Right renal pelvis (tissue), 4 donors: ENCODE data around the gene PLCG2. TPM values are rescaled to one million over a fixed set of nuclear protein-coding genes. Genes with fewer than 3 reads are reported as not detected.
"Not testable (repeated sequence)": the region's sequence is repeated elsewhere in the genome, so short reads cannot be mapped to it uniquely, and the experiment has no call there.

ENCODE experiments used
- DNase-seq, 4 donors: peaks; one replicate each; pipeline ENCODE4 v3.0.0-alpha.2; 2013; ENCODE audit warnings: low read depth in 4 of 4, low spot score in 3 of 4, missing footprints in 1 of 4
- polyA plus RNA-seq, 4 donors: library from polyadenylated mRNA; unstranded; fragments of 120-200 nt; gene quantifications; one replicate each; pipeline ENCODE4 v1.2.1, GENCODE V29; 2013; ENCODE audit not compliant: insufficient read length in 4 of 4

The PLCG2 gene
- polyA plus RNA-seq, 4 donors: 33.3 to 48.8 (median 43.5) TPM

DNA sequence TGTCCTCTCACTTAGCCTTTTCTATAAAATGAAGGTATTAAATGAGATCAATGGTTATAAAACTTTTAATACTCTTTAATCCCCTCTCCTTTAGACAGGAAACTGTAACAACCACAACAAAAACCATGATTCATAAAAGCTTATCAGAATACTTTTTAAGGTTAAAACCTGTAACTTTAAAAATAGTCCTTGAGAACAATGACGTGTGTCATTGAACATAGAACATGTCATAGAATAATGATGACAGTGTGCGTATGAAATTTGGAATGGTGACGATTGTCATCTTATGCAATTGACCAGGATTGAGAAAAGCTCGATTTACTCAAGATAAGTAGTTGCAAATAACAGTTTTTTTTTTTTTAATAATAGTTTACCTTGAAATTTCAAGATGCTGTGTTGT lies 94.1 kb downstream of the PLCG2 start:
- DNase-seq: no peak

DNA sequence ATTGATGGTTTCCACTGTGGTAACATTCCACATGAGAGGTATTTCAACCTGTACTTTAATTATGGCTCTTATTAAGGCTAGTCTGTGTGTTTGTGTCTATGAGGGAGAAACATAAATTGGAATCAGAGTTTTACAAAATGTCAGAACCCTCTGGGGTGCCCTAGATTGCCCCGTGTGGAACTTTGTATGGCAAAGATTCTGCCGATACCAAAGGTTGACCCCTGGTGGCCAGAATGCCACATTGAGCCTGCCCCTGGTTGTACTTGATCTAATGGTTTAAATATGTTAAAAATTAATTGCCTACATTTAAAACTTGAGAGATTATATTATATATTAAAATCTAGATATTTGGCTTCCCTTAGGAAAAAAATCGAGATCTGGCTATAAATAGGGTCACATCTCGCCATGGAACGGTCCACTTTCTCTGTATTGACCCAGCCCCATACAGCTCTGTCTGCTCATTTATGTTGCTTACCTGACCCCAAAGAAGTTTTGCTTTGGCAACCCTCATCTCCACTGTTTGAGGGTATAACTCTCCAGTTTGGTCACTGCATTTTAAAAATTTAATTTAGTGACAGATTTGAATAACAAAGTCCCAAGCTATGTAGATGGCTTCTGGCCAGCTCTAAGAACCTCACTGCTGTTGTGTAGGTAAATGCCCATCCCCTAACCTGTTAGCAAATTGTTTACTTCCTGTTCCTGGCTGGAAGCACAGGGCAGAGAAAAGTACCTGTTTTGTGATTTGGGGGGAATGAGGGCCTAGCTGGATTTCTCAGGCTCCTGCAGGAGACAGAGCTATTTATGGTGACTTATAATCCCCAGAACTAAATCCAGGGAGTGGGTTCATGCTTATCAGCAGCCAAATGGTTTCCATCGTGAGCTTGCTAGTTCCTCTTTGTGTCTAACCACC lies 95.0 kb downstream of the PLCG2 start:
- DNase-seq: peak in 3 of 4 donors; percentile 18 to 38 (median 22)

DNA sequence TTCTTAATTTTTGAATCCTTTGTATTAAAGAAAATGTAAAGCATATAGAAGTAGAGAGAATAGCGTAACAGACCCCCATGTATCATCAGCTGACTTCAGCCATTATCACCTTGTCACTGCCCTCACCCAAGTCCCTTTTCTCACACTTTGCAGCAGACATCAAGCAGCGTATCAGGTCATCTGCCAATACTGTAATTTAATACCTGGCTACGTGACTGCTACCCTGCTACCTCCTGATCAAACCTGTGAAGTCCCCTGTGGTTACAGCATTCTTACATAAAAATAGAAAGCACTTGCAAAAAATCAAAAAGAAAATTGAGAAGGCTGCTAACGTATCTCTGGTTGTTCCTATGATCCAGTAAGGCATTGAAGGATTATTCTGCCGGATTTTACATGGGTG lies 96.4 kb downstream of the PLCG2 start:
- DNase-seq: no peak

DNA sequence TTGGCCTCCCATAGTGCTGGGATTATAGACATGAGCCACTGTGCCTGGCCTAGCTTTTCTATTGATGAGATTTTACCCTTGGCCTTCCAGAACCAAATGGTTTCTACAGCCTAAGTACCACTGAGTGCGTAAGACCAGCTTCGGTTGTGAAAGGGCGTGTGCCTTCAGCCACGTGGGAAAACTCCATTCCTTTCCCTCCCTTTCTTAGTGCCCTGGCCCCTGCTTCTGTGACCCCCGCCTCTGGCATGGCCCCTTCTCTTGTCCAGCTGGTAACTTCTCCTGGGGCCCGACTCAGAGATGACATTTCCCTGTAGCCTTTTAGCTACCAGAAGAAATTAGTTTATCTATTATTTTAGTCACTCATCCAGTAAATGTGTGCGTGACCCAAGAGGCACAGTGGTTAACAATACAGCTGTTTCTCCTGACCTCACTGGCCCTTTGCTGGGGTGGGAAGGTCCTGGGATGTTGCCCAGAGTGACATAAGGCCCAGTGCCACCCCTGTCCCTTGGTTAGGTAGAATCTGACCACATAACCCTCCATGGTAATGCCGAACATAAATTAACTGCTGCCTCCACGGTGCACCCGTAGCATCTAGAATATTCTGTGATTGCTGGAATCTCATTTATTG lies 97.3 kb downstream of the PLCG2 start:
- DNase-seq: no peak

DNA sequence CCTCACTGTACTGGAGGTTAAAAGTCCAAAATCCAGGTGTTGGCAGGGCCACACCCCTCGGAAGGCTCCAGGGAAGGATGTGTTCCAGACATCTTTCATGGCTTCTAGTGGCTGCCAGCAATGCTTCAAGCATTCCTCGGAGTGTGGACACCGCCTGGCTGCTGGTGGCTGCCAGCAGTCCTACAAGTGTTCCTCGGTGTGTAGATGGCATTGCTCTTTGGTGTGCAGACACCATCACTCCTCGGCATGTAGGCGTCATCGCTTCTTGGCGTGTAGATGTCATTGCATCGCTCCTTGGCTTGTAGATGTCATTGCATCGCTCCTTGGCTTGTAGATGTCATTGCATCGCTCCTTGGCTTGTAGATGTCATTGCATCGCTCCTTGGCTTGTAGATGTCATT lies 98.4 kb downstream of the PLCG2 start:
- not testable (repeated sequence) for DNase-seq

DNA sequence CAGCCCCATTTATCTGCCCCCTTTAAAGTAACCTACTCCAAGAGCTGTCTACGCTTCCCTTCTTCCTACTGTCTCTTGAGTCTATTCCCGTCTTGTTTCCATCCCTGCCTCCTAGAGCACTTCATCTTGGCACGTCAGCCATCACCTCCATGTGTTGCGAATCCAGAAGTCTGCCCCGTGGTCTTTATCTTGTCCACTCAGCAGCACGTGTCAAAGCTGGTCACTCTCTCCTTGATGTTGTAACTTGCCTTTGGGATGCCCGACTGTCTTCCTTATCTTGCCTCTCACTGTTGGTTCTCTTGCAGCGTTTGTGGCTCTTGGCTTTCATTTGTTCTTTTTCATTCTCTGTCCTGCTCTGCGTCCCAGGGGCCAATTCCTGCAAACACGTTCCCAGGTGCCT lies 99.4 kb downstream of the PLCG2 start:
- DNase-seq: no peak

DNA sequence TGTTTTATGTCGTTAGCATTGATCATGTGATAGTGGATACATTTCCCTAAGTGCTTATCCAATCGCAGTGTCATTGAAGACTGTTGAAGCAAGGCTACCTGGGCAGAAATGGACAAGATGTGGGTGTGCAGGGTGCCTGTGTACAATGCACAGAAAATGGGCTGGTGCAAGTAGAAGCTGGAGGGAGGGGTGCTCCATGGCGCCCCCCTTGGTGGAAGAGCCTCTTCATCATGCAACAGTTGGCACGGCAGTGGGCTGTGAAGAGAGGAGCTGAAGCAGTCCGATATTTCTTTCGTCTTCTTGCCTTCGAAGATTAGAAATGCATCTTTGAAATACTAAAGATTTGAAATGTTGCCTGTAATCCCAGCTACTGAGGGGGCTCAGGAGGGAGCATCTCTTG lies 100.5 kb downstream of the PLCG2 start:
- no peak for DNase-seq

DNA sequence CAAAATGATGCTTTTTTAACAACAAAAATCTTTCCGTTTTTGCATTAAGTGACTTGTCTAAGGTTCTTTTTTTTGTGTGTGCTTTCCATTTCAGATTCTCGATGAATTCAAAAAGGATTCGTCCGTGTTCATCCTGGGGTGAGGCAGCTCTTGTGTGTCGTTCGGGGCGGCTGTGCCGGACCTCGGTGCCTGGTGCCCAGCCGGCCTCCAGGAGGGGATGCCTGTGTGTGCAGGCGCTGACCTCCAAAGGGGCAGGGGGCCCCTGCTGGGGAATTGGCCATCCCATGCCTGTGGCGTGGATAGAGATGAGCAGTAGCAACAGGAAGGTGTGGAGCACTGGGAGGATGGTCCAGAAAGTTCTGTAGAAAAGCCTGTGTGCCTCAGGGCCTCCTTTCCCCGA lies 101.7 kb downstream of the PLCG2 start:
- no peak for DNase-seq

DNA sequence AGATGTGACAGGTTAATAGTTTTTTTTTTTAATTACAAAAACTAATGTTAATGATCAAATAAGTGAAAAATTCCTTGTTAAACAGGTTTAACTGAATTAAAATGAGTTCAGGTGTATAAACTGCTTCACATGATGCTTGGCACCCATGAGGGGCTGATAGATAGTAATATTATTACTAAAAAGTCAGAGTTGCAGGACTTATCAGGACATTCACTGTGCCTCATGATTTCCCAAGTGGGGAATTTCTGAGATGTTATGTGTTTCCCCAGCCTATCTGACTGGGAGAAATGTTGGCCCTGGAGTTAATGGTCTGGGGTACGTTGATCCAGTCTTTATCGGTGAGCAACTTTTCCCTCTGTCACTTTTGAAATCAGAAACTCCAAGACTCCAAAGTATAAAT lies 102.1 kb downstream of the PLCG2 start:
- no peak for DNase-seq

DNA sequence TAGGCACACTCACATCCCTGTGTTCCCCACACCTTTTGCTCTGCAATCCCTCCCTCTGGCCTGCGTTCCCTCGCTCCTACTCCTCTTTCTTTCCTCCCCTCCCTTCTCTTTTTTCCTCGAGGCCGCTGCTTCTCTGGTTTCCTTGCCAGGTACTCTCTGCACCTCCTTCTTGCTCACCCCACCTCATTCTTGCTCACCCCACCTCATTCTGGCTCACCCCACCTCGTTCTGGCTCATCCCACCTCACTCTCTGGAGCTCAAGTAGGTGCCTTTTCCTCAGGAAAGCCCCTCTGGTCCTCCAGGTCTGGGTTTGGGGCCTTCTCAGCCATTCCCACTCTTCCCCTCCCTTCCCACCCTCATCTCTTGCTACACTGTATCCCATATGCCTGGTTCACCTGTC lies 103.5 kb downstream of the PLCG2 start:
- DNase-seq: no peak

DNA sequence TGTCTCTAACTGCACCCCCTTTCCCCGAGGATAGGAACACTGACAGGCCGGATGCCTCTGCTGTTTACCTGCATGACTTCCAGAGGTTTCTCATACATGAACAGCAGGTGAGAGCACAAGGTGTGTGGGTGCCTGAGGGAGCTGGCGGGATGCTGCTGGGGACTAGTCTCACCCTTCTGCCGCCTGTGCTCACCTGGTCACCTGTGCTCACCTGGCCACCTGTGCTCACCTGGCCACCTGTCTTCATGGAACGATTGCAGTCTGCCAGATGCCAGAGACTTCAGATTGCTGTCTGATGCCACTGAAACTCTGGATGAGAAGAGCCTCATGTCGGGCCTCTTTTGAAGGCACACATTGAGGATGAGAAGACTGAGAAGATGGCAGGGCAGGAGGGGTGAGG lies 104.1 kb downstream of the PLCG2 start:
- no peak for DNase-seq

DNA sequence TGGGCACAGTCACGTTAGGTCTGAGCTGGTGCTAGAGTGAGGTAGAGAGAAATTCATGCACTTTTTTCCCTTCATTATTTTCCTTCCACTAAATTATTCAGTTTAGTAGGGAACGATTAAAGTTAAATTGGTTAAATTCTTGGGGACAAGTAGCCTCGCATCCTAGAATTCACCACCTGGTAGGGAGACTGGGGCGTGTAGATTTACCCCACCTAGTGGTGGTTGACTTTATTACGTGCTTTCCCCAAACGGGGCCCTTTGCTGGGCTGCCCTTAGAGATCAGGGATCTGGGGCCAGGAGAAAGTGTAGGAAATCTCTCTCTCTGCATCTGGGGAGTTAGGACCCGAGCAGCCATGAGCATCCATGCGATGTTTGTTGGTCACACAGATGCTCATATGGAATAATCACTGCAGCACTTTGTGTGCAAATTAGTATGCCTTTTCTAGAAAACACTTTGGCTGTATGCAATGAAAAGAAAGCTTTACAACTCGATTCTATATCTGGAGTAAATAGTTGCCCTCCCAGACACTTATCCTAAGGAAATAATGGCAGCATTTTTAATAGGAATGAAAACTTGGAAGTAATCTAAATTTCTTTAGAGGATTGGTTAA lies 107.0 kb downstream of the PLCG2 start:
- no peak for DNase-seq

DNA sequence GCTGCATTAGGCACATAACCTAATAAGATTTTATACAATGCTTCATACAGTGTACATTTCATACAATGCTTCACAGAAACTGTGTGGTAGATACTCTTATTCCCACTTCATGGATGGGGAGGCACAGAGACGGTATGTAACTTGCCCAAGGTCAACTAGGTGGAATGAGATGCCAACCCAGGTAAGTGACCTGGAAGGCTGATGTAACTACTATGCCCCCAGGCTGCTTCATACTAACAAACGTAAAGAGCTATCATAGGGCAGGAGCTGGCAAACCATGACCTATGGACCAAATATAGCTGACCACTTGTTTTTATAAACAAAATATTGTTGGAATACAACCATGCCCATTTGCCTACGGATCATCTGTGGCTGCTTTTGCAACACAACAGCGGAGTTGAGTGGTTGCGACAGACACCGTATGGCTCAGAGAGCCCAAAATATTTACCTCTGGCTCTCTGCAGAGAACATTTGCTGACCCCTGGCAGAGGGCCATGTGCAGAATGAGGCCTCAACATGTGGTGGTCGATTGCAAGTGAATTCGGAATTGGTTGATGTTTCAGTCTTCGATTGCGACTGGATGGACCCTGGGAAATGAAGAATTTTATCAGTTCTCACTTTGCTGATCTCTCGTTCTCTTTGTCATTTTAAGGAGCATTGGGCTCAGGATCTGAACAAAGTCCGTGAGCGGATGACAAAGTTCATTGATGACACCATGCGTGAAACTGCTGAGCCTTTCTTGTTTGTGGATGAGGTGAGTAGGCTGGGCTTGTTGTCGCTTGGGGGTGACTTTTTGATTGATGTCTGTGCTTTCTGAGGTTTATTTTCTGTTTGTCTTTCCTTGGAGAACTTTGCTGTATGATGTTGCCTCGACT lies 109.7 kb downstream of the PLCG2 start:
- DNase-seq: no peak

DNA sequence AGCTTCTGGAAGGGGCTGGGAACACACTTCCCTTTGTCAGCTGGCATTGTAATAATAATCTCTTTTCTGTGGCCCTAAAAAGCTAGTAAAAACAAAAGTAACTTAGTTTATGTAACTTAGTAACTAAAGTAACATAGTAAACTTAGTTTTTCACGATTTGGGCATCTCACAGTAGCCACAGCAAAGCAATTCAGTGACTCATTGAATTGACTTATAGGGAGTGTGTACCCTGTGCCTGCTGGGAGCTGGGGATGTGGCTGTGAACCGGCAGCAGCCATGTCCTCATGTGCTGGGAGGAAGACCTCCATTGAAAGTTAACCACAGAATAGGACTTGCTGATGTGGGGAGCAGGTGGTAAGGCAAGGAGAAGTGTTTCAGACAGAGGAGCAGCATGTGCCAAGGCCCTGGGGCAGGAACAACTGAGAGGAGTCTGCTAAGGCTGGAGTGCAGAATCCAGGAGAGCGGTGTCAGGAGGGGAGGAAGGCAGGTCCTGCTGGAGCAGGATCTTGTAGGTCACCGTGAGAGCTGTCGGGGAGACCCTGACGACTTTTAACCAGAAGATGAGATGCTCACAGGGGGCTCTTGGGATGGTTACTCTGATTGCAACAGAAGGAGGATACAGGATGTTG lies 112.8 kb downstream of the PLCG2 start:
- DNase-seq: no peak

DNA sequence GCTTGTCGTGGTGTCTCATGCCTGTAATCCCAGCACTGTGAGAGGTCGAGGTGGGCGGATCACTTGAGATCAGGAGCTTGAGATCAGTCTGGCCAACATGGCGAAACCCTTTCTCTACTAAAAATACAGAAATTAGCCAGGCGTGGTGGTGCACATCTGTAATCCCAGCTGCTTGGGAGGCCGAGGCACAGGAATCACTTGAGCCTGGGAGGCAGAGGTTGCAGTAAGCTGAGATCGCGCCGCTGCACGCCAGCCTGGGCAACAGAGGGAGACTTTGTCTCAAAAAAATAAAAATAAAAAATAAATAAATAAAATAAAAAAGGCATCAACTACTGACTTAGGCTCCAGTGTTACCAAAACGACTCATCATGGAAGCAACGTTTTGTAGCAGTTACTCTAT lies 115.5 kb downstream of the PLCG2 start:
- DNase-seq: no peak

DNA sequence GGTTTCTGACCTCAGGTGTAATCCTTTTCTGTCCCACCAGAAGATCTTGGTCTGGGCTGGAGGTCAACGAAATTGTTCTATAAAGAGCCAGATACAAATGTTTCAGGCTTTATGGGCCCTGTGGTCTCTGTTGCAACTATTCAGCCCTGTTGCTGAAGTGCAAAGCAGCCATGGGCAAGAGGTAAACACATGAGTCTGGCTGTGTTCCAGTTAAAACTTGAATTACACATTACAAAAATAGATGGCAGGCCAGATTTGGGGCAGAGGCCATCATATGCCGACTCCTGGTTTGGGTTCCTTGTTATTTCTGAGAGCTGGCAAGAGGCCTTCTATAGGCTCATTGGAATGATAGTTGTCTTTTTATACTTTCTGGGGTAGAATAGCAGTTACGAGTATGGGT lies 117.8 kb downstream of the PLCG2 start:
- no peak for DNase-seq

DNA sequence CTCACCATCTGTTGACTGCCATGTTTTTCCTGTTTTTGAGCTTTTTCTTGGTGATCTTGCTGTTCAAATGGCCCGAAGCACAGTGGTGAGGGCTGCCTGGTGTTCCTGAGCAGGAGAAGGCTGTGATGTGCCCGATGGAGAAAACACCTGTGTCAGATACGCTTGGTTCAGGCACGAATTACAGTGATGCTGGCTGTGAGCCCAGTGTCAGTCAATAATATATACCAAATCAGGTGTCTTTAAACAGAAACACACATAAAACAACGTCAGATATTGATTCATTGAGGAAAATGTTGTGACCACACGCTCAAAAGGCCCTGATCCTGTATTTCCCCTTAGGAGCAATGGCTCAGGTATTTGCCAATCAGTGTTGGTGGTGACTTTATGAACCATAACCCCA lies 120.5 kb downstream of the PLCG2 start:
- no peak for DNase-seq

DNA sequence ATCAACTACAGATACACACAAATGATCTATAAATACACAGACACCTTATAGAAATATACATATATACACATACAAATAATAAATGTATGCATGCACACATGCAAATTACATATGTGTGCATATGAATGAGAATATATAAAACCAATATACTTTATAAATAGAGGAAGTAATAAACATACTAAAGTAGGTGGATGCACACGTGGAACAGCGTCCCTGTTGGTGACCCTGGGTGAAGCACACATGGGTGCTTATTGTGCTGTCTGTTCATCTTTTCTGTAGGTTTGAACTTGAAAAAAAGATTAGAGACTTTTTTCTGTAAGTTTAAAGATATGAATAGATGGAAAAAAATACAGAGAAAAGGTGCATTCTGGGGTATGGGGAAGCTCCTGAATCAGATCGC lies 120.9 kb downstream of the PLCG2 start:
- DNase-seq: no peak

DNA sequence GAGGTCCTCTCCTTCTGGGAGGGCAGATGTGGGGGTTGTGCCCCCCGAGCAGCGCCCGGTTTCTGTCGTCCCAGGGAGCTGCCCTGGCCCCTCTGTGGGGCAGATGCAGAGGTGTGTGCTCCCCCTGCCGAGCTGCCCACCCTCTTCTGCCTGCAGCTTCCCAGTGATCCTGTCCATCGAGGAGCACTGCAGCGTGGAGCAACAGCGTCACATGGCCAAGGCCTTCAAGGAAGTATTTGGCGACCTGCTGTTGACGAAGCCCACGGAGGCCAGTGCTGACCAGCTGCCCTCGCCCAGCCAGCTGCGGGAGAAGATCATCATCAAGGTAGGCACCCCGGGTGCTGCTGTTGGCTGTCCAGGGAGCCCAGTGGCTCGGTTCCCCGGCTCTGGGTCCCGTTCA lies 121.4 kb downstream of the PLCG2 start:
- DNase-seq: no peak

DNA sequence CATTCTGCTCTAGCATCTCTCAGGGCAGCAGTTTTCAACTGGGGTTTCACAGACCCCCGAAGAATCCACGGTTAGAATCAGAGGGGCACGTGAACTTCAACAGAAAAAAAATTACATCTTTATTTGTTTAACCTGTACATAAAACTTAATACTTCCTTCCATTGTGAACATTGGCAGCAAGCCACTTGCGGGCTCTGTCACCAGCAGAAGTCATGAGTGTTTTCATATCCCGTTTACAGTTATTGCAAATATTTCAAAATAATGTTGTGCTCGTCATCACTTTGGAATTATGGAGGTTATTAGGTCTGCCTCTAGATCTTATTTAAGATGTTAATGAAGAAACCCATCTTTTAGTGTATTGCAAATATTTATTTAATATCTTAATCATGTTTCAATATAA lies 122.4 kb downstream of the PLCG2 start:
- DNase-seq: peak in 1 of 4 donors; percentile 14
